HG03342 (cell line): Measurements from ENCODE around the gene NR2C1.

ENCODE experiments used
- ATAC-seq: cut with Tn5 transposase; IDR thresholded peaks from one replicate; pipeline ENCODE4 v1.9.1; 2021; ENCODE audit warnings: mild to moderate bottlenecking, moderate library complexity; ENCODE audit not compliant: unreplicated experiment

The NR2C1 gene

DNA sequence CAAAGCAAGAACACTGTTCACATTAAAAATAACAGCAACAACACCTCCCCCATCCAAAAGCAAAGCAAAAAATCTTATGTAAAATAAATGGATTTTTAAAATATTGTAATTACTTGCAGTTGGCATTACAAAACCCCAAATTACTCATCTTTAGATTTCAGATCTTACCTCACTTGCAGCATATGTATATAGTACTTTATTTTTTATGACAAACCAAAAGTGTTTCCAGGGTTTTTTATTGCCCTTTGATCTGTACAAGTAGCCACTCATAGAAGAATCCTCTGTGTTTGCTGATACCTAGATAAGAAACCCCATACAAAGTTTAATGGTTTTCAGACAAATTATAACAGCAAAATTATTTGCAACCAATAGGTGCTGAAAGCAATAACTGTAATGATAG, 12.2 kb upstream of the NR2C1 start:
- ATAC-seq: no peak

- no peak for ATAC-seq
Measured at GRCh38 chr12:95083938-95084337, 10.5 kb upstream of the NR2C1 start.

DNA sequence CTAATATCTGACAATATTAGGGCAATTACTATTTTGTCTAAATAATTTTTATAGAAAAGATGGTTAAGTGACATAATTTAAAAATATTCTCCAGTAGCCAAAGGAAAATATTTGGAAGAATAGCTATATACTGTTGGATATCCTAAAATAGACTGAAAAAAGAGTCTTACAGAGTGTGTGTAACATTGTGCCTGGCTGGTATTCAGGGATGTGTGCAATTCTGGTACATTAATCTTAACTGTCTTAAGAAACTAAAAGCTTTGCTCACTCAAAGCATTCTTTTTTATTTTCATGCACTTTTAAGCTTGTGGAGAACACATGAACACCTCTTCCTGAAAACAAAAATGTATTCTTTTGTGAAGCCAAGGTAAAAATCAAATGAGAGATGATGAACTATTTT, 10.1 kb upstream of the NR2C1 start:
- no peak for ATAC-seq

DNA sequence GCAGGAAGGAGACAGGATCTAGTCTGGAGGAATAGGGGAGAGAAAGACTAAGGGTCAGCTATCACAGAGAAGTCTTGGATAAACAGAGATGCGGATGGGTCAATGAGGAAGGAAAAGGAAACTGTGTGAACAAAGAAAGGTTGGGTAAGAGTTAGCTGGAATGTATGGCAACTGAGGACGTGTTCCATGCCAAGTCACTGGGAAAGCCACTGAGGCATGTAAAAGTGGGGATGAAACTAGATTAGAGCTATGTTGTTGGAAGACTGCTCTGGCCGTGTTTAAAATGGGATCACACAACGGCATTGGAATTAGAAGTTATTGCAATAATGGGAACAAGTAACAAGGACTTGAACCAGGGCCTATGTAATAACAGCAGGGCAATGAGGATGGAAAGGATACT, 3.9 kb upstream of the NR2C1 start:
- ATAC-seq: no peak

- no peak for ATAC-seq
Measured at GRCh38 chr12:95074766-95075165, 1.3 kb upstream of the NR2C1 start.

- no peak for ATAC-seq
Measured at GRCh38 chr12:95073698-95074520, 491 bp upstream of the NR2C1 start.

DNA sequence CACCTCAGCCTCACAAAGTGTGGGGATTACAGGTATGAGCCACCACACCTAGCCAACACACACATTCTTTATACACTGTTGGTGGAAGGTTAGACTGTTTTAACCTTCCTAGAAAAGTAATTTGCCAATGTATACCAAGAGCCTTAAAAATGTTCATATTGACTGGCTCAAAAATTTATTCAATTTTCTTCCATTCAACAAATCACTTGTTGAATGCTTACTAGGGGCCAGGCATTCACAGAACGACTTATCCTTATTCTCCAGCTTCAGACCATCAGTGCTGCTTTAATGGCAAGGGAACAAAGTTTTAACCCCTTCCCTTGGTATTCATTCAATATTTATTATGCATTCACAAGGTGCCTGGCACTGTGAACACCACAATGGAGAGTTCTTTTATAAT, 3.0 kb downstream of the NR2C1 start:
- ATAC-seq: no peak

DNA sequence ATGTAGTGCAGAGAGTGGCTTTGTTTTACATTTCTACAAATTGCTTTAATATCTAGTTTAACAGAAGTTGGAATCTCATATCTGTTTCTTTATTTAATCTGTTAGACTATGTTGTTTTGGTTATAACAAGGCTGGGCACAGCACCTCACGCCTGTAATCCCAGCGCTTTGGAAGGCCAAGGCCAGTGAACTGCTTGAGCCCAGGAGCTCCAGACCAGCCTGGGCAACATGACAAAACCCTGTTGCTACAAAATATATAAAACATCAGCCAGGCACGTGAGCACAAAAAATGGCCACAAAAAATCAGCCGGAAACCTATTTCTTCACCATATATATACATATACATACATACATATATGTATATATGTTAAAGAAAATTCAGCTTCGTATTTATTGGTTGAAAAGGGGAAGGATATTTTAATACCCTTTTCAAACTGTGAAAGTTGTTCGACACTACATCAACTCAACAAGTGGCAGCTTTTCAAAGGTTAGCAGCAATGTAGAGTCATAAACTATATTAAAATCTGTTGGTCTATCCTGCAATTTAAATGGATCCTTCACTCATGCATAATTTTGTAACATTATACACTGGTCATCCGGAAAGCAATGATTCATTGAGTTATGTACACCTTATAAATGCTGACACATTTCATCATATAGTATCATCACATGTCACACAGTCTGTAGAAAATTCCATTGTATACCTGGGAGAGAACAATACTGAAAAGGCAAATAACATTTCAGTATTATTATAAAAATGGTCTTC, 7.1 kb downstream of the NR2C1 start:
- no peak for ATAC-seq

DNA sequence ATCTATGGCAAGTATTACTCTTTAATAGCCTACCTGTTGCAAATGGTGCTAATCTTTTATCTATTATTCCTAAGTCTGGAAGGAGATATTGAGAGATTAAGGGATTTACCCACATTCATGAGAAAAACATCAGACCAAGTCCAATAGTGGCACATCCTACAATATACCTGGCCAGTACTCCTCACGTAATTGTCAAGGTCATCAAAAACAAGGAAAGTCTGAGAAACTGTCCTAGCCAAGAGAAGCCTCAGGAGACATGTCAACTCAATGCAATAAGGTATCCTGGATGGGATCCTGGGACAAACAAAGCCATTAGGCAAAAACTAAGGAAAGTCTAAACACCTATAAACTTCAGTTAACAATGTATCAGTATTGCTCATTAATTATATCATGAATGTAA, 12.5 kb downstream of the NR2C1 start:
- no peak for ATAC-seq

GRCh38 chr12:95059984-95060383, 13.4 kb downstream of the NR2C1 start:
- no peak for ATAC-seq

DNA sequence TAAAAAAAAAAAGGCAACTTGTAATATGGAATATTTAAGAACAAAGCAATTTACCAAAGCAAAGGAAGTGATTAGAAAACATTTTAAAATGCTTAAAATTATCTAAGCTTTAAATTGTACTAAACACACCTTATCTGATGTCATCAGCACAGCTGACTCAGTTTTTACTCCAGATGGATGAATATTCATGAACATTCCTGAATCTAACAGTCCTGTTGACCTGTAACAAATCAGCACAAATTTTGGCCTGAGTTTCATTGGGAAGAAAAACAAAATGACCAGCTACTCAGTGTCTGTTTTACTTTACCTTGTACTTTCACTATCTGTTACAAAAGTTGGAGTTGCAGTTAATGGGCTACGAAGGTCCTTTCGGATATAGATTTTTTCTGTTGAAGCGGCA, 16.0 kb downstream of the NR2C1 start:
- ATAC-seq: no peak

DNA sequence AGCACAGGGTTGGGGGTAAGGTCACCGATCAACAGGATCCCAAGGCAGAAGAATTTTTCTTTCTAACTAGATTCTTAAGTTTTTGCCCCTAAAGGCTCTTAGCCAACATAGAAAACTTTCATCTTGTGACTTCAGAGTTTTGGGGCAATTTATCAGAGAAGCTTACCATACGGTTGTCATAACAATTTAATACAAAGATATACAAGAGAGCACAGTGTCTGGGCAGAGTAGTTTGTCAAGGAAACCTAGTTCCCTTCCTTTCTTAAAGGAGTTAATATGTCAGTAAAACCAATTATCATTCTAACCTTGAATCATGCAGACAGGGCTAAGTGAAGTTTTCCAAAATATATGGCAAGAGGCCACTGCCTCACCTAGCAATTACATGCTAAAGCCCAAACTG, 18.4 kb downstream of the NR2C1 start:
- ATAC-seq: no peak

GRCh38 chr12:95054206-95054605, 19.2 kb downstream of the NR2C1 start:
- ATAC-seq: no peak

GRCh38 chr12:95051241-95051640, 22.2 kb downstream of the NR2C1 start:
- ATAC-seq: no peak

DNA sequence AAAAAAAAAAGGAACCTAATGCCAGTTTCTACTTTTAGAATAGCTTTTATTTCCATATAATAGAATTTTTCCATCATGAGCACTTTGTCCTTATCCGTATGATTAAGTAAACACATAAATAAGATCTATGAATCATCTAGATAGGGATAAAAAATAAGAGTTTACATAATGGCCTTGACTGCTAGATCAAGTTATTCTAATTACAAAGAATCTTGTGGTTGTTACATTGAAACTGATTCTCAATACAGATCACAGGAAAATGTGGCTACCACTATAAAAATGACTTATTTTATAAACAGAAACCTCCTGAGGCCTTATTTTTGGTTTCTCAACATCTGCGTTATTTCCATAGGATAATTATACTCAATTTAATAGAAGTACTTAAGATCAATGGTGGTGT, 35.5 kb downstream of the NR2C1 start:
- no peak for ATAC-seq

GRCh38 chr12:95034750-95035149, 38.7 kb downstream of the NR2C1 start:
- no peak for ATAC-seq

DNA sequence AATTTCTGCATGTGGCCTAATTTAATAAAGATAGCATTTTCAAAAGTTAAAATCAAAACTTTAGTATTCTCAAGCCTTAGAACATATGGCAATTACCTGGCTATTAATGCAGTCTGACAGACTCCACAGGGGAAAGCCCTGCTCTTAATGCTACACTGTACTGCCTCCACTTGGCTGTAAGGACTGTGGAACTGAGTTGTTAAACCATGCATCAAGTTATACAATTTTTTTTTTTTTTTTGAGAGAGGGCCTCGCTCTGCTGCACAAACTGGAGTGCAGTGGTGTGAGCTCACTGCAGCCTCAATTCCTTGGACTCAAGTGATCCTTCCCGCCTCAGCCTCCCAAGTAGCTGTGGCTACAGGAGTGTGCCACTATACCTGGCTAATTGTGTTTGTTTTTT, 50.9 kb downstream of the NR2C1 start:
- no peak for ATAC-seq

DNA sequence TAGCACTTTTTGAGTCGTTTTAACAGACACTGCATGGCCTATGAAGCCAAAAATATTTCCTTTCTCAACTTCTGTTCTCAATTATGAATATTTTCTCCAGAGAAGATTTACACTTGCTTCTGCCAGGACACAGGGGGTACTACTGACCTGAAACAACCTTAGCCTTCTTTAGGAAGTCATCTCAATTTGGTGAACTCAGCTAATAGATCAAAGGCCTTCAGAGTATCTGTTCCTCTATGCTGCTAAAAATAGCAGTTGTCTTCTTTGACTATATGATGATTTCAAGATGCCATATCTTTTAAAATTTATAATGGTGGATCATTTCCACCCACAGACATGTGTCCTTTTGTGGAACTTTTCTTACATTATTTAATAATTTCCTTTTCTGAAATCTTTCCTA, 55.9 kb downstream of the NR2C1 start:
- ATAC-seq: no peak

- no peak for ATAC-seq
Measured at GRCh38 chr12:95016120-95016519, 57.3 kb downstream of the NR2C1 start.

DNA sequence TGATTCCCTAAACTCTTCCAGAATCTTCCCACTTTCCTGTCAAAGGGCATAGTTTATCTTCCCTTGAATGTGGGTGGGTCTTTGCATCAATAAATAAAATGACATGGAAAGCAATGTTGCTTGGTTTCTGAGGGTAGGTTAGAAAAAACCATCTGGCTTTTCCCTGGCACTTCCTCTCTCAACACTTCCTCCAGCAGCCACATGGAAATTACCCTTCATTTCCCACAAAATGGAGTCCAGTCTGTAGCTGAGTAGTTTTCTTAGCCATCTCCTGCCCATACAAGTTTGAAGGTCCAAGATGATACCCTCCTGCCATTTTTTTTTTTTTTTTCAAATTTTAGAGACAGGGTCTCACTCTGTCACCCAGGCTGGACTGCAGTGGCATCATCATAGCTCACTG, 58.9 kb downstream of the NR2C1 start:
- ATAC-seq: no peak

DNA sequence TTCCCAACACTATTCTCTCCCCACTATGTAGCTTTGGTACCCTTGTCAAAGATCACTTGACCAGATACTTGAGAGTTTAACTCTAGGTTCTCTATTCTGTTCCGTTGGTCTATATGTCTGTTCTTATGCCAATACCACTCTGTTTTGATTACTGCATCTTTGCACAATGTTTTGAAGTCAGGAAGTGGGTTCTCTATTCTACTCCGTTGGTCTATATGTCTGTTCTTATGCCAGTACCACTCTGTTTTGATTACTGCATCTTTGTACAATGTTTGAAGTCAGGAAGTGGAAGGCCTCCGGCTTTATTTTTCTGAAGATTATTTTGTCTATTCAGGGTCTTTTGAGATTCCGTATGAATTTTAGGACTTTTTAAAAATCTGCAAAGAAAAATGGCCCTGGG, 67.2 kb downstream of the NR2C1 start:
- ATAC-seq: no peak

GRCh38 chr12:95004610-95005009, 68.8 kb downstream of the NR2C1 start:
- no peak for ATAC-seq

GRCh38 chr12:95003921-95004272, 69.5 kb downstream of the NR2C1 start:
- ATAC-seq: no peak
